ENCODE results near the gene CAPN10.

CAPN10 gene

GRCh38 chr2:240569998-240570530, 16.5 kb upstream of the CAPN10 start:
- Histone ChIP-seq H3K4me1 (peaks cover 21% of the 10 kb centered on the region), H3K4me3 (ENCODE audit: low read depth, low read length) (no peak overlapping the region), H3K27me3 (no peaks in the 10 kb centered on the region), H3K36me3 (peaks cover 5% of the 10 kb centered on the region), H3K9me3 (no peaks in the 10 kb centered on the region)
- no peak for TF ChIP-seq CTCF (IDR thresholded peaks at IDR 0.05; ENCODE audit: low read depth, low read length)
- peak; percentile 6 for DNase-seq

- peak; percentile 3 for DNase-seq
- Histone ChIP-seq H3K4me3 (ENCODE audit: low read depth, low read length) (no peak overlapping the region), H3K36me3 (peaks cover 10% of the 10 kb centered on the region)
Measured at GRCh38 chr2:240570531-240571313, 15.8 kb upstream of the CAPN10 start.

GRCh38 chr2:240571314-240571973, 15.1 kb upstream of the CAPN10 start:
- peaks cover 10% of the 10 kb centered on the region for H3K36me3 ChIP-seq
- no peaks in the 10 kb centered on the region for H3K27me3 ChIP-seq
- H3K9me3 ChIP-seq, result no peaks in the 10 kb centered on the region
- H3K4me1 ChIP-seq, result peaks cover 11% of the 10 kb centered on the region
- DNase-seq, result peak; percentile 3
- no peak overlapping the region for H3K4me3 ChIP-seq (ENCODE audit: low read depth, low read length)
- TF ChIP-seq CTCF (IDR thresholded peaks at IDR 0.05; ENCODE audit: low read depth, low read length), result no peak

More at GRCh38 chr2:240570531-240571313, 15.8 kb upstream of the CAPN10 start:
- H3K9me3 ChIP-seq, result no peaks in the 10 kb centered on the region
- peaks cover 16% of the 10 kb centered on the region for H3K4me1 ChIP-seq
- no peaks in the 10 kb centered on the region for H3K27me3 ChIP-seq
- no peak for TF ChIP-seq CTCF (IDR thresholded peaks at IDR 0.05; ENCODE audit: low read depth, low read length)

- no peaks in the 10 kb centered on the region for H3K9me3 ChIP-seq
- no peak for TF ChIP-seq CTCF (IDR thresholded peaks at IDR 0.05; ENCODE audit: low read depth, low read length)
- no peaks in the 10 kb centered on the region for H3K27me3 ChIP-seq
- H3K4me3 ChIP-seq (ENCODE audit: low read depth, low read length), result no peak overlapping the region
- DNase-seq, result peak; percentile 8
- H3K36me3 ChIP-seq, result peaks cover 15% of the 10 kb centered on the region
- H3K4me1 ChIP-seq, result peaks cover 3% of the 10 kb centered on the region; the same call in 1 of the 2 replicates
Measured at GRCh38 chr2:240572141-240573031, 14.1 kb upstream of the CAPN10 start.

- no peak for DNase-seq
- TF ChIP-seq CTCF (IDR thresholded peaks at IDR 0.05; ENCODE audit: low read depth, low read length), result no peak
- H3K4me1 ChIP-seq, result peaks cover 3% of the 10 kb centered on the region; the same call in 1 of the 2 replicates
- H3K27me3 ChIP-seq, result no peaks in the 10 kb centered on the region
- H3K9me3 ChIP-seq, result no peaks in the 10 kb centered on the region
- peaks cover 20% of the 10 kb centered on the region for H3K36me3 ChIP-seq
- H3K4me3 ChIP-seq (ENCODE audit: low read depth, low read length), result no peak overlapping the region
Measured at GRCh38 chr2:240573071-240573515, 13.4 kb upstream of the CAPN10 start.

Measured in BE2C (cell line).